Transverse colon (tissue), 4 donors: Measurements from ENCODE around the gene PIAS1. TPM values are rescaled to one million over a fixed set of nuclear protein-coding genes. Genes with fewer than 3 reads are reported as not detected.
"Not testable (repeated sequence)": the region's sequence is repeated elsewhere in the genome, so short reads cannot be mapped to it uniquely, and the experiment has no call there.

ENCODE experiments used
- DNase-seq: peaks from one replicate; pipeline ENCODE4 v3.0.0-alpha.2; 2019
- H3K27ac ChIP-seq, 4 donors: fragments of 200-600 bp; sonication (generic); 2 replicates each; pipeline ENCODE4 v1.5.1; 2016 to 2018; ENCODE audit warnings: inconsistent platforms in 4 of 4
- H3K27me3 ChIP-seq: fragments of 200-600 bp; sonication (generic); 2 replicates; pipeline ENCODE4 v1.5.1; 2017; ENCODE audit warnings: inconsistent platforms
- H3K36me3 ChIP-seq, 4 donors: fragments of 200-600 bp; sonication (generic); 2 replicates each; pipeline ENCODE4 v1.5.1; 2017 to 2019; ENCODE audit warnings: inconsistent platforms in 4 of 4
- H3K4me1 ChIP-seq, 4 donors: fragments of 200-600 bp; sonication (generic); 2 replicates each; pipeline ENCODE4 v1.5.1; 2017 to 2020; ENCODE audit warnings: inconsistent platforms in 4 of 4
- H3K4me3 ChIP-seq, 4 donors: fragments of 200-600 bp; sonication (generic); 1 replicate in 1 of 4; 2 replicates in 3 of 4; pipeline versions ENCODE4 v1.5.1 to v1.6.1; 2017 to 2019; ENCODE audit warnings: inconsistent platforms in 4 of 4
- H3K9me3 ChIP-seq, 2 donors: fragments of 200-600 bp; sonication (generic); 2 replicates each; pipeline ENCODE4 v1.5.1; 2017 to 2019; ENCODE audit warnings: inconsistent platforms in 2 of 2
- CTCF ChIP-seq, 5 experiments: fragments of 200-600 bp in 3 of 5; fragments of 450-650 bp in 2 of 5; sonication (generic) in 3 of 5; IDR thresholded peaks; 1 replicate in 2 of 5; 2 replicates in 3 of 5; pipeline ENCODE4 v1.5.1; 2016 to 2017; ENCODE audit warnings: antibody characterized with exemption in 5 of 5, inconsistent platforms in 3 of 5, mild to moderate bottlenecking in 2 of 5, moderate library complexity in 1 of 5
- EP300 ChIP-seq: sonication (generic); formaldehyde crosslinking; IDR thresholded peaks from one replicate; pipeline ENCODE4 v1.6.1; 2017; ENCODE audit warnings: antibody characterized with exemption, low read depth
- POLR2A ChIP-seq: fragments of 450-650 bp; IDR thresholded peaks from one replicate; pipeline ENCODE4 v1.6.1; 2016; ENCODE audit warnings: antibody characterized with exemption, mild to moderate bottlenecking, moderate library complexity
- POLR2AphosphoS5 ChIP-seq, 3 donors: sonication (generic); formaldehyde crosslinking; IDR thresholded peaks; one replicate each; pipeline ENCODE4 v1.6.1; 2016; ENCODE audit warnings: antibody characterized with exemption in 3 of 3
- WGBS, 2 donors: methylation state at CpG; one replicate each; pipeline ENCODE4 v1.1.5; 2018; ENCODE audit warnings: low coverage in 1 of 2; 5-methylcytosine and 5-hydroxymethylcytosine counted together
- in situ Hi-C, 4 donors: fragments of 200-750 bp; cut with MboI; loops; one replicate each; pipeline versions ENCODE4 v1.15.0 to v1.15.1; 2017; ENCODE audit warnings: low sequenced_read_pairs in 3 of 4, low pct_ligation_motif_present in 1 of 4, low pct_unique_long_range_greater_than_20kb in 1 of 4
- intact Hi-C: fragments of 100-400 bp; cut with DNase I; formaldehyde crosslinking; loops from one replicate; pipeline ENCODE4 v1.15.1; 2023; ENCODE audit warnings: low total_unique reads
- total RNA-seq, 4 donors: library from RNA; depleted of rRNA; stranded (reverse); fragments of >200 nt; gene quantifications; one replicate each; pipeline ENCODE4 v1.1.0, GENCODE V29; 2016

Gene PIAS1
- total RNA-seq, 4 donors from 2014 or later = 34.0 to 141 (median 55.4) TPM

- WGBS, 2 donors = 92% methylated on average over 14 of the region's 14 CpGs; no CpG with 5 or more reads in 1 of the 2 donors
- H3K27ac ChIP-seq = no peak overlapping the region
- H3K4me1 ChIP-seq = peaks cover 5 to 13% (median 8%) of the 10 kb centered on the region in 4 donors
- H3K4me3 ChIP-seq = no peak overlapping the region
- intact Hi-C loops = loop anchor here (2.0 kb wide), 1 partner anchor 349 kb away; no protein-coding TSS in a partner anchor
- no peak for TF ChIP-seq CTCF (IDR thresholded peaks at IDR 0.05)
- TF ChIP-seq POLR2AphosphoS5 (IDR thresholded peaks at IDR 0.05) = no peak
- no peak for TF ChIP-seq EP300
- TF ChIP-seq POLR2A = no peak
- DNase-seq = no peak
- no peaks in the 10 kb centered on the region for H3K9me3 ChIP-seq
- no peaks in the 10 kb centered on the region for H3K36me3 ChIP-seq
- no peaks in the 10 kb centered on the region for H3K27me3 ChIP-seq
- in situ Hi-C loops = no loop called here
Measured at GRCh38 chr15:68211656-68212320, 157.7 kb downstream of the PIAS1 start.

- intact Hi-C loops, H3K27me3 ChIP-seq, in situ Hi-C loops, H3K36me3 ChIP-seq, H3K27ac ChIP-seq, DNase-seq, H3K9me3 ChIP-seq, H3K4me3 ChIP-seq: not testable (repeated sequence)
- WGBS, 2 donors = 92% methylated on average over 6 of the region's 6 CpGs; no CpG with 5 or more reads in 1 of the 2 donors
- peaks cover 5 to 12% (median 8%) of the 10 kb centered on the region in 4 donors for H3K4me1 ChIP-seq
Measured at GRCh38 chr15:68213491-68213845, 159.4 kb downstream of the PIAS1 start.

- 91% methylated on average over 17 of the region's 17 CpGs; no CpG with 5 or more reads in 1 of the 2 donors for WGBS, 2 donors
- H3K27me3 ChIP-seq = no peaks in the 10 kb centered on the region
- in situ Hi-C loops = no loop called here
- no peaks in the 10 kb centered on the region for H3K9me3 ChIP-seq
- H3K4me3 ChIP-seq = no peak overlapping the region
- no peak overlapping the region for H3K27ac ChIP-seq
- no peaks in the 10 kb centered on the region for H3K36me3 ChIP-seq
- DNase-seq = no peak
- H3K4me1 ChIP-seq = peaks cover 5 to 12% (median 8%) of the 10 kb centered on the region in 4 donors
- TF ChIP-seq EP300 = no peak
- no peak for TF ChIP-seq POLR2AphosphoS5 (IDR thresholded peaks at IDR 0.05)
- TF ChIP-seq CTCF (IDR thresholded peaks at IDR 0.05) = no peak
- no peak for TF ChIP-seq POLR2A
- intact Hi-C loops = no loop called here
Measured at GRCh38 chr15:68213991-68214837, 160.1 kb downstream of the PIAS1 start.

GRCh38 chr15:68214838-68215254, 160.7 kb downstream of the PIAS1 start:
- Histone ChIP-seq H3K9me3 (no peaks in the 10 kb centered on the region), H3K4me3 (no peak overlapping the region), H3K36me3 (no peaks in the 10 kb centered on the region), H3K4me1 (peaks cover 5 to 12% (median 8%) of the 10 kb centered on the region in 4 donors), H3K27me3 (no peaks in the 10 kb centered on the region), H3K27ac (no peak overlapping the region)
- 83 to 90% methylated on average over 2 to 6 of the region's 6 CpGs for WGBS, 2 donors
- intact Hi-C loops (no loop called here), in situ Hi-C loops (no loop called here)
- TF ChIP-seq POLR2AphosphoS5 (IDR thresholded peaks at IDR 0.05) (no peak), POLR2A (no peak), EP300 (no peak)
- DNase-seq = no peak

GRCh38 chr15:68217341-68217740, 163.2 kb downstream of the PIAS1 start:
- Histone ChIP-seq H3K27me3 (no peaks in the 10 kb centered on the region), H3K4me3 (no peak overlapping the region), H3K4me1 (no peaks in the 10 kb centered on the region), H3K36me3 (no peaks in the 10 kb centered on the region), H3K27ac (no peak overlapping the region), H3K9me3 (no peaks in the 10 kb centered on the region)
- intact Hi-C loops (no loop called here), in situ Hi-C loops (no loop called here)
- WGBS, 2 donors = 89 to 100% methylated on average over 3 to 4 of the region's 4 CpGs
- no peak for DNase-seq
- TF ChIP-seq EP300 = no peak
- no peak for TF ChIP-seq POLR2AphosphoS5 (IDR thresholded peaks at IDR 0.05)
- no peak for TF ChIP-seq POLR2A
- no peak for TF ChIP-seq CTCF (IDR thresholded peaks at IDR 0.05)
